HTERT RPE-1 (cell line): ENCODE results near the gene CHCHD10.

Experiments used
- in situ Hi-C: fragments of 300-500 bp; cut with MboI; formaldehyde crosslinking; loops from 4 replicates; pipeline ENCODE4 v1.14.3; 2020; ENCODE audit warnings: low sequenced_read_pairs

Gene CHCHD10

DNA sequence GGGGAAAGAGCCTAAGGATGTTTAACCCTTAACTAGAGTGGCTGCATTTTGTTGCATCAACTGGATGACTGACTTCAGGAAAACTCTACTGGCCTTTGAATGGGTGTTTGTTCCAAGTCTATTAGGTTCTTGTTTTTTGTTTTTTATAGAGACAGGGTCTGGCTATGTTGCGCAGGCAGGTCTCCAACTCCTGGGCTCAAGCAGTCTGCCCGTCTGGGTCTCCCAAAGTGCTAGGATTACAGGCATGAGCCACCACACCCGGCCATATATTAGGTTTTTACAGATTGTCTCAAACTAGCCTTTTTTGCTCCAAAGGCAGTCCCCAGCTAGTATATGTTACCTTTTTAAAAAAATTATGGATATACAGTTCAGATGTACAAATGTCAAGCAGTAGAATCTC lies 20.1 kb upstream of the CHCHD10 start:
- in situ Hi-C loops = no loop called here

DNA sequence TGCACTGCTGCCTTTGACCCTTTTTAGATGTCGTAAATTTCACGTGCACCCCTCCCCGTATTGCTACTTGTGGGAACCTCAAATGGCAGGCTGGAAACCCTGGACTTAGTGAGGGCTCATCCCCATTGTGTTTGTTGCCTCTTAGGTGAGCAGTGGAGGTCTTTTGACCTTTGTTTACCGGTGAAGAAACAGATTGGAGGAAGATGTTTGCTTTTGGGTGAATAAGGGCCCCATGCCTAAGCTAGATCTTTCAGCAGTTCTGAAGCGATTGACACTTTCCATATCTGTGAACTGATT lies 19.8 kb upstream of the CHCHD10 start:
- in situ Hi-C loops = no loop called here

DNA sequence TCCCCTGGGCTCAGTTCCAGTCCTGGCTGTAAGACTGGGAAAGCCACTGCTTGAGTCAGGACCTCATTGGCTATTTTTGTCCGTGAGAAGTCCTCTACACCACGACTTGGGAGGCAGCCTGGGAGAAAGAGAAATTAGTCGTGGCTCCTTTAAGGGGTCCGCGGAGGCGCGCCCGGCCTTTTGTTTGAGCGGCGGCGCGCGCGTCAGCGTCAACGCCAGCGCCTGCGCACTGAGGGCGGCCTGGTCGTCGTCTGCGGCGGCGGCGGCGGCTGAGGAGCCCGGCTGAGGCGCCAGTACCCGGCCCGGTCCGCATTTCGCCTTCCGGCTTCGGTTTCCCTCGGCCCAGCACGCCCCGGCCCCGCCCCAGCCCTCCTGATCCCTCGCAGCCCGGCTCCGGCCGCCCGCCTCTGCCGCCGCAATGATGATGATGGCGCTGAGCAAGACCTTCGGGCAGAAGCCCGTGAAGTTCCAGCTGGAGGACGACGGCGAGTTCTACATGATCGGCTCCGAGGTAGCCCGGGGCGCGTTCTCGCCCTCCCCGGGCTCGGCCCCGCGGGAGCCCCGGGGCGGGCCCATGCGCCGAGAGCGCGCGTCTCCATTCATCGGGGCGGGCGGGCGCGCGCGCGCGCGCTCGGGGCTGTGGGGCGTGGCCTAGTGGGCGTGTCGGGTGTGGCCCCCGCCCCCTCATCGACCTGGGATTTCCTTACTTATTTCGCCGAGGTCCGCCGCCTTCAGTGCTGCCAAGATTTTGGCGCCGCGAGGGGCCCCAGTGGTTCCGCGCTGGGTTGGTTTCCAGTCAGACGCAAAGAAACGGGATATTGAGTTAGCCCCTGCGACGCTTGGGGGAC lies 19.2 kb upstream of the CHCHD10 start, which contains the start of gene SMARCB1:
Gene SMARCB1 (plus strand): TSS at position 215 of the 848 bp plus-strand sequence. CDS start 204 bp downstream, at position 419.
- in situ Hi-C loops = no loop called here

DNA sequence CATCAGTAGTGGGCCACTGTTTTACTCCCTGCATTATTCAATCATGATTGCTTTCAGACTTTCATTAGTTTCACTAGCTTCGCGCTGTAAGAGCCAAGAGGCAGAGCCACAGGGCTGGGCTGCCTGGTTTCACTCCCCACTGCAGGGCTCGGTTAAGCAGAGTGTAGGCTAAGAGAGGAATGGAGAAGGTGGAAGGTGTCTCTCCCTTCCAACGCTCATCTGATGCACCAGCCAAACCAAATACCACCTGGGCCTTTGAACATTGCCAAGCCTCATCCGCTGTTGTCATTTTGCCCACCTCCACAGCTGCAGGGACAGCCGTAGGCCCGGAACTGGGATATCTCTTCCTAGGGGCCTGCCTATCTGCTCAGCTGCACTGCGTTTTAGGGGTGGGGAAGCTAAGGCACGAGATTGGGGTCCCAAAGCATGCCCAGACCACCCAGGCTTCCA lies 18.5 kb upstream of the CHCHD10 start:
- in situ Hi-C loops = no loop called here

DNA sequence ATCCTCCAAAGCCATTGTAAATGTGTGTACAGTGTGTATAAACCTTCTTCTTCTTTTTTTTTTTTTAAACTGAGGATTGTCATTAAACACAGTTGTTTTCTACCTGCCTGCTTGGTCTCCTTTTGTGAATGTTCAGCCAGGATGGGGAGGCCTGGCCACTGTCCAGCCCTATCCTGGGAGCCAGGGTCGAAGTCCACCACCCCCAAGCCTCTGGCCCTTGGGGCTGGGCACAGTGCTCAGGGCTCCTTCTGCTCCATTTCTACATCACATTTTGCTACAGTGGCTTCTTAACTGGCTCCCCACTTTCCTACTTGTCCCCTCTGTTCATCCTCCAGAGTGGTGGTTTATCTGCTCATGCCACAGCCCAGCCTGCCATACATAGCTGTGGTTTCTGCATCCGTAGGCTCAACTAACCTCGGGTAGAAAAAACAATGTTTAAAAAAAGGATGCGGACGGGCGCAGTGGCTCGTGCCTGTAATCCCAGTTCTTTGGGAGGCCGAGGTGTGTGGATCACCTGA lies 16.5 kb upstream of the CHCHD10 start:
- in situ Hi-C loops = no loop called here

DNA sequence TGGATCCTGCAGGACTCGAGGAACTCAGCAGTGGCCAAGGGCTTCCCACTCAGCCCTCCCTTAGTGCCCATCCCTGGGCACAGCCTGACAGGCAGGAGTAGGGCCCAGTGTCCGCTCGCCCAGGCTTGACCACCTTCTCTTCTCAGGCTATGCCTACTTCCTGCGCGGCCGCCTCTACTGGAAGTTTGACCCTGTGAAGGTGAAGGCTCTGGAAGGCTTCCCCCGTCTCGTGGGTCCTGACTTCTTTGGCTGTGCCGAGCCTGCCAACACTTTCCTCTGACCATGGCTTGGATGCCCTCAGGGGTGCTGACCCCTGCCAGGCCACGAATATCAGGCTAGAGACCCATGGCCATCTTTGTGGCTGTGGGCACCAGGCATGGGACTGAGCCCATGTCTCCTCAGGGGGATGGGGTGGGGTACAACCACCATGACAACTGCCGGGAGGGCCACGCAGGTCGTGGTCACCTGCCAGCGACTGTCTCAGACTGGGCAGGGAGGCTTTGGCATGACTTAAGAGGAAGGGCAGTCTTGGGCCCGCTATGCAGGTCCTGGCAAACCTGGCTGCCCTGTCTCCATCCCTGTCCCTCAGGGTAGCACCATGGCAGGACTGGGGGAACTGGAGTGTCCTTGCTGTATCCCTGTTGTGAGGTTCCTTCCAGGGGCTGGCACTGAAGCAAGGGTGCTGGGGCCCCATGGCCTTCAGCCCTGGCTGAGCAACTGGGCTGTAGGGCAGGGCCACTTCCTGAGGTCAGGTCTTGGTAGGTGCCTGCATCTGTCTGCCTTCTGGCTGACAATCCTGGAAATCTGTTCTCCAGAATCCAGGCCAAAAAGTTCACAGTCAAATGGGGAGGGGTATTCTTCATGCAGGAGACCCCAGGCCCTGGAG lies 15.7 kb upstream of the CHCHD10 start:
- in situ Hi-C loops = no loop called here

DNA sequence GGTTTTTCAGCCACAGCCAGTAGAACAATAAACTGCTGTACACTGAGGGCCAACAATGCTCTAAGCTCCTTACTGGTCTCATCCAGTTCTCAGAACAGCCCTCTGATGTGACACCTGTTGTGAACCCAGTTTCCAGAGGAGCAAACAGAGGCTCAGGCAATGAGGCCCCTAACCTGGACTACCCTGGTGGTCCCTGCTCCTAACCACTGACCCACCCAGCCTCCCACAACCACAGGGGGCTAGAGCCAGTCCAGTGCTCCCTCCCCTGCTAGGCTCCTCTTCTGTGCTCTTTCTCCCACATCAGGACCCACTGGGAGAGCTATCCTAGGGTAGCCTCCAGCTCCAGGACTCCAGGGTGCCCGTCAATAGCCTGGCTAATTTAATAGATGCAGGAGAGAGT lies 14.9 kb upstream of the CHCHD10 start:
- in situ Hi-C loops = no loop called here

DNA sequence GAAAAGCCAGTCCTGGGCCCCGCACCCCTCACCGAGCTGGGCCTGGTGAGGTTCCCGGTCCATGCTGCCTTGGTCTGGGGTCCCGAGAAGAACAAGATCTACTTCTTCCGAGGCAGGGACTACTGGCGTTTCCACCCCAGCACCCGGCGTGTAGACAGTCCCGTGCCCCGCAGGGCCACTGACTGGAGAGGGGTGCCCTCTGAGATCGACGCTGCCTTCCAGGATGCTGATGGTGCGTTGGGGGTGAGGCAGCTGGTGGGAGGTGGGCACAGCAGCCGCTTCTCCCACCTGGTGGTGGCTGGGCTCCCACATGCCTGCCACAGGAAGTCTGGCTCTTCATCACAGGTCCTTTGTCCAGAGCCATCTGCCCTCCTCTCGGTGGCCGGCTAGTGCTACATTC lies 14.5 kb upstream of the CHCHD10 start:
- in situ Hi-C loops = no loop called here

DNA sequence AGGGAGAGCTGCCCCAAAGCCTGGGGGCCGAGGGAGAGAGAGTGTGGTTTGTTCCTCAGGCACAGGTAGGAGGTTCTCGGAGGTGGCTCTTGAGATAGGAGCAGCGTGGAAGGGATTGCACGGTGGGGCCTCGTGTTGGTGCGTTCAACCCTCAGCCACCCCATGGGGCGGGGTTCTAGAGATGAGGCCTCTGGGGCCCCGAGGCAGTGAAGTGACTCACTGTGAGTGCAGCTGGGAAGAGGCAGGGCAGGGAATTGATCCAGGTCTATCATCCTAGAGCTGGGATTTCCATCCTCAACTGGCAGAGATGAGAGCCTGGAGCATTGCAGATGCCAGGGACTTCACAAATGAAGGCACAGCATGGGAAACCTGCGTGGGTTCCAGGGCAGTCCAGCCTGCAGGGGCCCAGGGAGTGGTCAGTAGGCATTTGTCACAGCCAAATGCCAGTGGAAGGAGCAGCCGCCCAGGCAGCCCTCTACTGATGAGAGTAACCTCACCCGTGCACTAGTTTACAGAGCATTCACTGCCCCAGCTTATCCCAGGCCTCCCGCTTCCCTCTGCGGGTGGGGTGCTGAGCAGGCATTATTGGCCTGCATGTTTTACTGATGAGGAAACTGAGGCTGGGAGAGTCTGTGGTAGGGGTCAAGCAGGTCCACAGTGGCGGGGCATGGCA lies 13.9 kb upstream of the CHCHD10 start:
- in situ Hi-C loops = no loop called here

DNA sequence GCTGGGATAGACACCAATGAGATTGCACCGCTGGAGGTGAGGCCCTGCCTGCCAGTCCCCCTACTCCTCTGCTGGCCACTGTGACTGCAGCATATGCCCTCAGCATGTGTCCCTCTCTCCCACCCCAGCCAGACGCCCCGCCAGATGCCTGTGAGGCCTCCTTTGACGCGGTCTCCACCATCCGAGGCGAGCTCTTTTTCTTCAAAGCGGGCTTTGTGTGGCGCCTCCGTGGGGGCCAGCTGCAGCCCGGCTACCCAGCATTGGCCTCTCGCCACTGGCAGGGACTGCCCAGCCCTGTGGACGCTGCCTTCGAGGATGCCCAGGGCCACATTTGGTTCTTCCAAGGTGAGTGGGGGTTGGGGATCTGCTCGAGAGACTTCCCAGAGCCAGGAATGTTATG lies 13.3 kb upstream of the CHCHD10 start:
- in situ Hi-C loops = no loop called here

DNA sequence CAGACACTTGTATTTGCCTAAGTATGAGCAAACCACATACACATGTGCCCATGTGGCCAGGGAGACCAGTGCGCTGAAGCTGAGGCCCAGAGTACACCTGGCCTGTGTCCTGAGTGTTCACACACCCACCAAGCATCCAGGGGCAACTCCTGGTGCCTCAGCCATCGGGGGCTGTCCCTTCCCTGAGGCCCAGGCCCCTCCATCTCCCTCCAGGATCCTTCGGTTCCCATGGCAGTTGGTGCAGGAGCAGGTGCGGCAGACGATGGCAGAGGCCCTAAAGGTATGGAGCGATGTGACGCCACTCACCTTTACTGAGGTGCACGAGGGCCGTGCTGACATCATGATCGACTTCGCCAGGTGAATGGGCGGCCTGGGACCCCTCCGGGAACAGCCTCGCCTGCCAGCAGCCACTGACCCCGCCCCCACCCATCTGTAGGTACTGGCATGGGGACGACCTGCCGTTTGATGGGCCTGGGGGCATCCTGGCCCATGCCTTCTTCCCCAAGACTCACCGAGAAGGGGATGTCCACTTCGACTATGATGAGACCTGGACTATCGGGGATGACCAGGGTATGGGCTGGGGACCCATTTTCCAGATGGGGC lies 12.5 kb upstream of the CHCHD10 start:
- in situ Hi-C loops = no loop called here

DNA sequence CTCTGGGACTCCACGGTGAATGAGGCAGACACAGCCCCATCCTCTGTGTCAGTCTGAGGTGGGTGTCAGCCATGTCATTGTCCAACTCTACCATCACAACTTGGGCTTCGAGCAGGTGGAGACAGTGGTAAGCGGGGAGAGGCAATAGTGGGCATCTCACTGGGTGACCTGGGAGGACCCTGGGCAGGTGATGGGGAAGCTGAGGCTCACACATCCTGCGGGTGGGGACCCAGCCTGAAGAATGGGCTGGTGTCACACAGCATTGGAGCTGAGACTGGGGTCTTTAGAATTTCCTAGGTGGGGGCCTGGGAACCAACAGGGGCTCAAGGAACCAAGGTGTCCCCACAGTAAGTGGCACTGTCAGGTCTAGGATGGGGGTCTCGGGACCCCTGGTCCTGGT lies 12.0 kb upstream of the CHCHD10 start:
- in situ Hi-C loops = no loop called here

DNA sequence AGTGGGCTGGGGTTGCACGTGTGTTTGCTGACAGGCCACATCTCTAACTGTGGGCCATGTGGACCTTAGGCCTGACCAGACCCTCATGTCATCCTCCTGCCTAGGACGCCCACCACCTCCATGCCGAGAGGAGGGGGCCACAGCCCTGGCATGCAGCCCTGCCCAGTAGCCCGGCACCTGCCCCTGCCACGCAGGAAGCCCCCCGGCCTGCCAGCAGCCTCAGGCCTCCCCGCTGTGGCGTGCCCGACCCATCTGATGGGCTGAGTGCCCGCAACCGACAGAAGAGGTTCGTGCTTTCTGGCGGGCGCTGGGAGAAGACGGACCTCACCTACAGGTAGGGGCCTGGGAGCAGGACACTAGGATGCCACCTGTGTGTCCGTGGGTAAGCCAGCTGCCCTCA lies 11.3 kb upstream of the CHCHD10 start:
- in situ Hi-C loops = no loop called here

DNA sequence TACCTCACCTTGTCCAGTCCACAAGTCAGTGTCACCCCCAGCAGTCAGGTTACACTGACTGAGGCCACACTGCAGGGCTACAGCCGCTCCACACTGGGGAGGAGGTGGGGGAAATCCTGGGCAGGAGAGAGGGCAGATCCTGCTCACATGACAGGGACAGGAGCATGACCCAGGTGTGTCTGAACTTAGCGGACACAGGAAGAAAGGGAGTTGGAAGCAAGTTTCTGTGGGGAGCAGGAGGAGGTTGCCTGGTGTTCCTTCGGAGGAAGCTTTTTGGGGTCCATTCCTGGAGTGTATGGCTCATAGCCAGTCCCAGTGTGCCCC lies 10.8 kb upstream of the CHCHD10 start:
- in situ Hi-C loops = no loop called here

DNA sequence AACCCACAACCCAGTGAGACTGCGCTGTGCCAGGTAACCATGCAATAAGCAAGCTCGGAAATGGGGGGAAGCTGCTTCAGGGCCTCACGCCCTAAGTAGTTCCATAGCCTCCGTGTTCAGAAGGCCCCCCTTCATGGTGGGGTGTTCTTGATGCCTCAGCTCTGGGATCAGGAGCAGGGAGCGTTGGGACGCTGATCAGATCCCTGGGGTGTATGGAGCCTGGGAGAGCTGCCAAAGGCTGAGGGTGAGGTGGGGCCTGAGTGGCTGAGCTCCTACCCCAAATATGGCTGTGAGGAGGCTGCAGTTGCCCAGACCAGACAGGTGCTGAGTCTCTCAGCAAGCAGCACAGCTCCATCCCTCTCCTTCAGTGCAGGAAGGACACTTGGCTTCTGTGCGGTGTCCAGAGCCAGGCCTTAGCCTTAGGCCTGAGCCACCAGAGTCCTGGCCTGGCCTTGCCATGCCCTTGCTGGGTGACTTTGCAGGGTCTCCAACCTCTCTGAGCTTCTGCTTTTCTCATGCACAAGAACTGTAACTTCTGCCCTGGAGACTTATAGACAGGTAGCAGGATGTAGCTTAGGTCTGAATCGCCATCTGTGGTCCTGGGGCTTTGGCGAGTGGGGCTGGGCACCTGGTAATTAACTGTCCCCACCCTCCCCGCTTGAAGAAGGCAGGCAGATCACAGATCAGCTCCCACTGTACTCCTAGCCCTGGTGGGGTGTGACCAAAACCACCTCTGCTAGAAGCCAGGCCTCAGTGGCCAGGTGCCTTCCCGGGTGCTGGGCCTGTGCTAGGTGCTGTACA lies 10.2 kb upstream of the CHCHD10 start:
- in situ Hi-C loops = no loop called here

DNA sequence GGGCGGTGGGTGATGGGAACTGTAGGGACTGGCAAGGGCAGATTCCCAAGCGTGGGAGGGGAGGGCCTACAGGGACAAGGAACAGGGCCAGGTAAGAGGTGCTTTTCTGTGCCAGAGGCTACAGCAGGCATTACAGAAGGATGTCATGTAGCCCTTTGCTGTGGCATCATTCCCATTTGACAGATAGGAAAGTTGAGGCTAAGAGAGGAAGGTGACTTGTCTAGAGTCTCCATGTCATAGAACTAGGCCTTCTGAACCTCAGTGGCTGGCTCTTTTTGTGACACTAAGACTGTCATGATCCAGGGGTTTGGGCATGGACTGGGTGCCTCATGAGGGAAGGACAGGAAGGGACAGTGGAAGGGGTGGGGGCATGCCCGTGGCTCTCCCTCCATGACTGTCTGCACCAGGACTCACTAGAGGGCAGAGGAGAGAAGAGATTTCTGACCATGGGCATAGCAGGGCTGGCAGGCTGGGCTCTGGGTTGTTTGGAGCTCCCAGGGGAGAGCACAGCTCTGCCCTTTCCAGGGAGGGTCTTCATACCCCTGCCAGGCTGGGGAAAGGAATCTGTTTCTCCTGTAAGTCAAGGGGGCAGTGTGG lies 8.1 kb upstream of the CHCHD10 start:
- in situ Hi-C loops = no loop called here

DNA sequence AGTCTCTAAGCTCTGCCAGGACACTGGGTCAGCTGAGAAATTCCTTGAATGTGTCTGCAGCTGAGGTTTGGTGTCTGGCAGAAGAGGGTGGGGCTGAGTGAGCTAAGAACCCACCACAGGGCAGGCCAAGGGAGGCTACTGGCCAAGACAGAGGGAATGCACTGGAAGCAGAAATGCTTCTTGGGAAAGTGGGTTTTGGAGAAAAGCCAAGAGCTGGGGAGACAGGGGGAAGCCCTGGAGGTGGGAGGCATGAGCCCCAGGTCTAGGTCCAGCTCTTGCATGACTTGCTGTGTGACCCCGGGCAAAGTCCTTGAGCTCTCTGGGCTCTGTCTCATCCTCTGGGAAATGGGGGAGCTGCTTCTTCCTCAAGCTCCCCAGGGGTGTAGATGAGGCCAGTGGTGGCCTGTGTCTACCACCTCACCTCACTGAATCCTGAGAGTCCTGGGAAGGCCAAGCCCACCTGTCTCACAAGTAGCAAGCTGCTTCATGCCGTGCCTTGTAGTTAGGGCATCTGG lies 7.2 kb upstream of the CHCHD10 start:
- in situ Hi-C loops = no loop called here

DNA sequence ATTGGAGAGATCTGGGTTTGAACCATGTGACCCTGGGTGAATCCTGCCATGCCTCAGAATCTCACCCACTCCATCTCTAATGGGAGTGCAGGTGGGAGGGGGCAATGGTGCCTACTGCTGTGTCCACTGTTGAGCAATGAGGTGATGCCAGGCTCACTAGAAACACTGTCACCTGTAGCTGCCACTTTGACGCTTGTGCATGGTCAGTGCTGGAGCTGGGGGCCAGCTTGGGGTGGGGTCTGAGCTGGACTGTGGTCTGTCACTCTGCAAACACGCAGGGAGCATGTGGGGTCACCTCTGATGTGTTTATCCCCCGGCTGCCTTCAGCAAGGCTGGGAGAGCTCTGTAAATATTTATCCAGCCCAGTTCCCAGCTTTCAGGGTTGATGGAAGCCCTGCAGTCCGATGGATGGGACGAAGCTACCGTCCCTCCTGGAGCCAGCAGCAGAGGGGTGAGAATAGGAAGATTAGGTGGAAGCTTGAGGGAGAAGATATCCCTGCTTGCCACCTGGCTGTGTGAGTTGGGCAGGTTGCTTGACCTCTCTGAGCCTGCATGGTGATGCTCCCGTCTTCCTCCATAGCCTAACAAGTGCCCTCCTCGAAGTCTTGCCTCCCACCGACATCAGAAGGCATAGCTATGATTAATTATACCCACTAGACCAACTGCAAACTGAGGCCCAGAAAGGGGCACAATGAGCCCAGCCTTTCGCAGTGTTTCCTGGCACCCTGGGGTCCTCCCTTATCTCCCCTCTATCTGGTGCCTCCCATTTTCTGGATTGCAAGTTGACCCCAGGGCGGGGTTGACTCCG lies 6.5 kb upstream of the CHCHD10 start:
- in situ Hi-C loops = no loop called here
